GM12878 (cell line): ENCODE data around the gene NUP85. TPM values are rescaled to one million over a fixed set of nuclear protein-coding genes. Genes with fewer than 3 reads are reported as not detected.

ENCODE experiments used
- CTCF ChIP-seq, 3 experiments: IDR thresholded peaks in 2 of 3; conservative IDR thresholded peaks in 1 of 3; 2 replicates each; pipeline ENCODE4 v1.5.1; 2011; ENCODE audit warnings: low read depth in 3 of 3, low read length in 3 of 3, mild to moderate bottlenecking in 3 of 3, control low read depth in 2 of 3, moderate library complexity in 2 of 3, inconsistent platforms in 1 of 3, mixed read lengths in 1 of 3; ENCODE audit not compliant: control insufficient read depth in 2 of 3, insufficient read depth in 1 of 3; ENCODE audit errors: extremely low read depth in 1 of 3
- ETV6 ChIP-seq, 2 experiments: fragments of 450-650 bp in 1 of 2; IDR thresholded peaks in 1 of 2; conservative IDR thresholded peaks in 1 of 2; 2 replicates each; pipeline ENCODE4 v1.6.1; 2014; ENCODE audit warnings: antibody characterized with exemption in 1 of 2, borderline replicate concordance in 1 of 2, low read depth in 1 of 2, mild to moderate bottlenecking in 1 of 2, moderate library complexity in 1 of 2
- GABPA ChIP-seq: IDR thresholded peaks from 2 replicates; pipeline ENCODE4 v1.6.1; 2014; ENCODE audit warnings: antibody characterized with exemption, low read depth, mild to moderate bottlenecking, inconsistent platforms
- MLLT1 ChIP-seq: fragments of 450-650 bp; IDR thresholded peaks from 2 replicates; pipeline ENCODE4 v1.6.1; 2016; ENCODE audit warnings: mild to moderate bottlenecking
- MYC ChIP-seq: IDR thresholded peaks from 2 replicates; pipeline ENCODE4 v1.6.1; 2011; ENCODE audit warnings: mild to moderate bottlenecking, low read length, moderate library complexity, inconsistent platforms; ENCODE audit not compliant: insufficient read depth, insufficient replicate concordance, insufficient read length, severe bottlenecking
- RAD21 ChIP-seq: IDR thresholded peaks from 2 replicates; pipeline ENCODE4 v1.6.1; 2011; ENCODE audit warnings: mild to moderate bottlenecking, low read depth, low read length, moderate library complexity; ENCODE audit not compliant: insufficient read depth
- RUNX3 ChIP-seq: IDR thresholded peaks from 2 replicates; pipeline ENCODE4 v1.6.1; 2012; ENCODE audit warnings: low read length, inconsistent platforms
- ZBTB33 ChIP-seq: fragments of 450-650 bp; IDR thresholded peaks from 2 replicates; pipeline ENCODE4 v1.6.1; 2017; ENCODE audit warnings: mild to moderate bottlenecking
- ZNF207 ChIP-seq: fragments of 450-650 bp; IDR thresholded peaks from 2 replicates; pipeline ENCODE4 v1.6.1; 2014; ENCODE audit warnings: antibody characterized with exemption, mild to moderate bottlenecking, borderline replicate concordance
- ZNF24 ChIP-seq: fragments of 450-650 bp; IDR thresholded peaks from 2 replicates; pipeline ENCODE4 v1.6.1; 2017; ENCODE audit warnings: antibody characterized with exemption, mild to moderate bottlenecking
- ZNF592 ChIP-seq: fragments of 450-650 bp; IDR thresholded peaks from 2 replicates; pipeline ENCODE4 v1.6.1; 2017; ENCODE audit warnings: mild to moderate bottlenecking, moderate library complexity
- ZZZ3 ChIP-seq: IDR thresholded peaks from 2 replicates; pipeline ENCODE4 v1.6.1; 2011; ENCODE audit warnings: low read depth; ENCODE audit not compliant: control insufficient read depth, insufficient read length
- polyA plus RNA-seq, 11 experiments: library from polyadenylated mRNA; depleted of rRNA in 4 of 11; unstranded in 6 of 11; stranded (reverse) in 5 of 11; fragments of >200 nt; fragmentation: Nextera tagmentation in 4 of 11; fragmentation: Illumina TruSeq in 1 of 11; extraction: Ambion mirVana in 4 of 11; extraction: Trizol in 1 of 11; gene quantifications; 1 replicate in 1 of 11; 2 replicates in 10 of 11; pipeline versions ENCODE4 v1.2.1 to v1.2.3, GENCODE V29; 2011 to 2016; ENCODE audit warnings: inconsistent platforms in 2 of 11, missing spikeins in 2 of 11, low read depth in 1 of 11
- total RNA-seq, 4 experiments: library from RNA; depleted of rRNA in 3 of 4; stranded (reverse); fragments of >200 nt in 3 of 4; fragmentation: Illumina TruSeq in 1 of 4; extraction: Trizol in 1 of 4; gene quantifications; 2 replicates each; pipeline versions ENCODE4 v1.2.1 to v1.2.3, GENCODE V29; 2013 to 2021

Gene NUP85
- total and polyA plus RNA-seq, 10 of the 15 experiments (the other 5 are each of a cell fraction or from before 2014, with no cell fraction given), result 54.0 to 135 (median 95.4) TPM

- no peak; a peak in 1 of 4 replicates for TF ChIP-seq ETV6 (conservative IDR thresholded peaks at IDR 0.05 in 1 of 2, IDR thresholded peaks at IDR 0.05 in 1 of 2; ENCODE audit: borderline replicate concordance in 1 of 2, low read depth in 1 of 2)
- no peak for TF ChIP-seq ZZZ3
- peak; percentile 92 for TF ChIP-seq ZNF207
- TF ChIP-seq ZNF24, result peak; percentile 41; the same call in 1 of the 2 replicates
- peak; percentile 70; the same call in 1 of the 2 replicates for TF ChIP-seq MLLT1
- TF ChIP-seq ZBTB33, result peak; percentile 88
- TF ChIP-seq RAD21, result no peak
- TF ChIP-seq ZNF592, result peak; percentile 94
- TF ChIP-seq GABPA, result no peak
- TF ChIP-seq RUNX3, result peak; percentile 49; the same call in 1 of the 2 replicates
- no peak; a peak in 1 of 6 replicates for TF ChIP-seq CTCF (IDR thresholded peaks at IDR 0.05 in 2 of 3, conservative IDR thresholded peaks at IDR 0.05 in 1 of 3; ENCODE audit: control insufficient read depth in 2 of 3, extremely low read depth in 1 of 3, insufficient read depth in 1 of 3, low read depth in 3 of 3, low read length in 3 of 3)
- peak; percentile 94 for TF ChIP-seq MYC
These were observed 56.0 kb downstream of the NUP85 start, which contains the start of the genes GGA3 and MRPS7 (continued) for GRCh38 chr17:75261336-75262111.
